GM21360 (cell line): ENCODE results near the gene MACROD2.

Experiments
- ATAC-seq: cut with Tn5 transposase; IDR thresholded peaks from one replicate; pipeline ENCODE4 v1.9.1; 2021; ENCODE audit warnings: mild to moderate bottlenecking, moderate library complexity; ENCODE audit not compliant: unreplicated experiment

MACROD2 gene

GRCh38 chr20:15061955-15062354, 1066.6 kb downstream of the MACROD2 start:
- no peak for ATAC-seq

GRCh38 chr20:15063081-15063480, 1067.8 kb downstream of the MACROD2 start:
- no peak for ATAC-seq

- no peak for ATAC-seq
These were observed 1069.4 kb downstream of the MACROD2 start for GRCh38 chr20:15064741-15065140.

- no peak for ATAC-seq
These were observed 1070.5 kb downstream of the MACROD2 start for GRCh38 chr20:15065794-15066193.

GRCh38 chr20:15068486-15068885, 1073.2 kb downstream of the MACROD2 start:
- ATAC-seq = no peak

GRCh38 chr20:15069355-15069754, 1074.0 kb downstream of the MACROD2 start:
- no peak for ATAC-seq

GRCh38 chr20:15071085-15071808, 1075.9 kb downstream of the MACROD2 start:
- no peak for ATAC-seq

- no peak for ATAC-seq
These were observed 1077.0 kb downstream of the MACROD2 start for GRCh38 chr20:15072316-15072715.

GRCh38 chr20:15075586-15075985, 1080.3 kb downstream of the MACROD2 start:
- ATAC-seq = no peak

- no peak for ATAC-seq
These were observed 1081.5 kb downstream of the MACROD2 start for GRCh38 chr20:15076785-15077184.

- ATAC-seq = no peak
These were observed 1082.5 kb downstream of the MACROD2 start for GRCh38 chr20:15077733-15078250.

- ATAC-seq = no peak
These were observed 1084.5 kb downstream of the MACROD2 start for GRCh38 chr20:15079594-15080340.

- no peak for ATAC-seq
These were observed 1085.9 kb downstream of the MACROD2 start for GRCh38 chr20:15081261-15081660.

GRCh38 chr20:15091421-15092037, 1096.2 kb downstream of the MACROD2 start:
- no peak for ATAC-seq

- no peak for ATAC-seq
These were observed 1103.0 kb downstream of the MACROD2 start for GRCh38 chr20:15098351-15098750.

GRCh38 chr20:15099130-15099529, 1103.8 kb downstream of the MACROD2 start:
- no peak for ATAC-seq

GRCh38 chr20:15100506-15101160, 1105.3 kb downstream of the MACROD2 start:
- ATAC-seq = no peak

- no peak for ATAC-seq
These were observed 1112.6 kb downstream of the MACROD2 start for GRCh38 chr20:15107931-15108330.

GRCh38 chr20:15109494-15109893, 1114.2 kb downstream of the MACROD2 start:
- ATAC-seq = no peak

- ATAC-seq = no peak
These were observed 1116.3 kb downstream of the MACROD2 start for GRCh38 chr20:15111654-15112053.

GRCh38 chr20:15113144-15113773, 1117.9 kb downstream of the MACROD2 start:
- ATAC-seq = no peak
